ENCODE data around the gene RSRC1.
A peak's percentile ranks its signal among the peaks of the same experiment; 100 is the strongest.

RSRC1 gene

DNA sequence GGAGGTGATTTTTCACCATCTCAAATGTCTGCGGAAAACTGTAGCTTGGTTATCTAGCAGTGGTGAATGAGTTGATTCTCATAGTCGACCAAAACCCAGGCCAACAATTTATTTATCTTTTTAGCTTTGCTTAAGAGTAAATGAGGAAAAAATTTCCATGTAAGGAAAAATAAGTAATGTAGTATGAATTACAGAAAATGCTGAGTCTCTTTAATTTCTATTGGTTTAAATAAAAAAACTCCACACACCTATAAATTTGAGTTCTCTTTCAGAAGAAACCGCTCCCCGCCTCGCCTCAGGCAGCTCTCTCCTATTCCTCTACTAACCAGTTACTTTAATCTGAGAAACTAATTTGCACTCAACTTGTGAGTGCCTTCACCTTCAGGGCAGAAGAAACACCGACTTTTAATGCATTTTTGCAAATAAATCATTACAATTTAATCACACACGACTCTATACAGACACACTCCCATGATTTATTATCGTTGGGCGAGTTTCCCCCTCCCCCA is 540 bp upstream of the RSRC1 start:
- TF ChIP-seq YY1 (IDR thresholded peaks at IDR 0.05; ENCODE audit: low read depth) (no peak), TCF12 (IDR thresholded peaks at IDR 0.05; ENCODE audit: low read depth) (no peak), EP300 (IDR thresholded peaks at IDR 0.05; ENCODE audit: borderline replicate concordance) (no peak), NFIC (IDR thresholded peaks at IDR 0.05) (no peak), CREB1 (IDR thresholded peaks at IDR 0.05; ENCODE audit: low read depth) (no peak), TAF1 (IDR thresholded peaks at IDR 0.05; ENCODE audit: low read depth) (no peak), TEAD4 (IDR thresholded peaks at IDR 0.05) (no peak), RAD21 (IDR thresholded peaks at IDR 0.05; ENCODE audit: low read depth) (no peak)
- TF ChIP-seq, protein P1, sequence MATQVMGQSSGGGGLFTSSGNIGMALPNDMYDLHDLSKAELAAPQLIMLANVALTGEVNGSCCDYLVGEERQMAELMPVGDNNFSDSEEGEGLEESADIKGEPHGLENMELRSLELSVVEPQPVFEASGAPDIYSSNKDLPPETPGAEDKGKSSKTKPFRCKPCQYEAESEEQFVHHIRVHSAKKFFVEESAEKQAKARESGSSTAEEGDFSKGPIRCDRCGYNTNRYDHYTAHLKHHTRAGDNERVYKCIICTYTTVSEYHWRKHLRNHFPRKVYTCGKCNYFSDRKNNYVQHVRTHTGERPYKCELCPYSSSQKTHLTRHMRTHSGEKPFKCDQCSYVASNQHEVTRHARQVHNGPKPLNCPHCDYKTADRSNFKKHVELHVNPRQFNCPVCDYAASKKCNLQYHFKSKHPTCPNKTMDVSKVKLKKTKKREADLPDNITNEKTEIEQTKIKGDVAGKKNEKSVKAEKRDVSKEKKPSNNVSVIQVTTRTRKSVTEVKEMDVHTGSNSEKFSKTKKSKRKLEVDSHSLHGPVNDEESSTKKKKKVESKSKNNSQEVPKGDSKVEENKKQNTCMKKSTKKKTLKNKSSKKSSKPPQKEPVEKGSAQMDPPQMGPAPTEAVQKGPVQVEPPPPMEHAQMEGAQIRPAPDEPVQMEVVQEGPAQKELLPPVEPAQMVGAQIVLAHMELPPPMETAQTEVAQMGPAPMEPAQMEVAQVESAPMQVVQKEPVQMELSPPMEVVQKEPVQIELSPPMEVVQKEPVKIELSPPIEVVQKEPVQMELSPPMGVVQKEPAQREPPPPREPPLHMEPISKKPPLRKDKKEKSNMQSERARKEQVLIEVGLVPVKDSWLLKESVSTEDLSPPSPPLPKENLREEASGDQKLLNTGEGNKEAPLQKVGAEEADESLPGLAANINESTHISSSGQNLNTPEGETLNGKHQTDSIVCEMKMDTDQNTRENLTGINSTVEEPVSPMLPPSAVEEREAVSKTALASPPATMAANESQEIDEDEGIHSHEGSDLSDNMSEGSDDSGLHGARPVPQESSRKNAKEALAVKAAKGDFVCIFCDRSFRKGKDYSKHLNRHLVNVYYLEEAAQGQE (IDR thresholded peaks at IDR 0.05; ENCODE audit: low read depth) = no peak

DNA sequence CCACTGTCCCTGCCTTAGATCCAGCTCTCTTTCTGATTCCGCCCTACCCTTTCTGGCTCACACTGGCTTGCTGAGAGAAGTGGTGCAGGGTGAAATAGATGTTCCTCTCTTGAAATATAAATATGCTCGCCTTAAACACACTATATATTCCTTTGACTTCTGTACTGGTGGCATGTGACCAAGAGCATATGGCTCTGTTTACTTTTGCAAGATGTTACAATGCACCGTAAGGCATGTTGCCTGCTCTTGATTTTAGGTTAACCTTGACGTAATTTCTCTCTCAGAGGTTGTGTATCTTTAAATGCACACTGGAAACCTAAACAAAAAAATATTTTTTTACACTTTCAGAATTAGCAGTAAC is 749 bp downstream of the RSRC1 start:
- TF ChIP-seq NFIC (IDR thresholded peaks at IDR 0.05) (no peak), TAF1 (IDR thresholded peaks at IDR 0.05; ENCODE audit: low read depth) (no peak), YY1 (IDR thresholded peaks at IDR 0.05; ENCODE audit: low read depth) (no peak), CREB1 (IDR thresholded peaks at IDR 0.05; ENCODE audit: low read depth) (no peak)
- TF ChIP-seq, protein P1 (IDR thresholded peaks at IDR 0.05; ENCODE audit: low read depth) = 0 out of 2 replicates have a peak, but pooled peaks have one; percentile 2

DNA sequence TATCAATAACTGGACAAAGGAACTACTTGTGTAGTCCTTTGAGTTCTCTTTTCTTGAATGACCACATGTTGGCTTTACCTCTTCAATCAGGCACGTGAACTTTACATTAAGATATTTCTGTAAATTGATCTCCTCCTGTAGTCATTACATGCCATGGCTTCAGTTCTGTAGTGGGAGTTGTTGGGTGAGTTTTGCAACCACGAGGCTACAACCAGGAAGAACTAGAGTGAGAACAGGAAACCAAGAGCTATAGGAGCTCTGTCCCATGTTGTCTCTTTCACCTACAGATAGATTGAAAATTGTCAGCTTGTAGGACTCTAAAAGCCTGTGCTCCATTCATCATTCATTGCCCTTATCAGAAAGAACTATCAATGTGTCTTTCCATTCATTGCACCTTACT is 2.0 kb downstream of the RSRC1 start:
- TF ChIP-seq TEAD4 (IDR thresholded peaks at IDR 0.05) (no peak), EP300 (IDR thresholded peaks at IDR 0.05; ENCODE audit: borderline replicate concordance) (no peak), CEBPB (IDR thresholded peaks at IDR 0.05) (no peak), CREB1 (IDR thresholded peaks at IDR 0.05; ENCODE audit: low read depth) (no peak), FOXM1 (IDR thresholded peaks at IDR 0.05; ENCODE audit: borderline replicate concordance, low read depth) (no peak), TAF1 (IDR thresholded peaks at IDR 0.05; ENCODE audit: low read depth) (no peak), NFIC (IDR thresholded peaks at IDR 0.05) (no peak), EGR1 (IDR thresholded peaks at IDR 0.05) (no peak), ZBTB7A (IDR thresholded peaks at IDR 0.05; ENCODE audit: low read depth) (no peak), TCF12 (IDR thresholded peaks at IDR 0.05; ENCODE audit: low read depth) (no peak), RAD21 (IDR thresholded peaks at IDR 0.05; ENCODE audit: low read depth) (no peak), YY1 (IDR thresholded peaks at IDR 0.05; ENCODE audit: low read depth) (no peak)
- TF ChIP-seq, protein P2, sequence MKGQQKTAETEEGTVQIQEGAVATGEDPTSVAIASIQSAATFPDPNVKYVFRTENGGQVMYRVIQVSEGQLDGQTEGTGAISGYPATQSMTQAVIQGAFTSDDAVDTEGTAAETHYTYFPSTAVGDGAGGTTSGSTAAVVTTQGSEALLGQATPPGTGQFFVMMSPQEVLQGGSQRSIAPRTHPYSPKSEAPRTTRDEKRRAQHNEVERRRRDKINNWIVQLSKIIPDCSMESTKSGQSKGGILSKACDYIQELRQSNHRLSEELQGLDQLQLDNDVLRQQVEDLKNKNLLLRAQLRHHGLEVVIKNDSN (IDR thresholded peaks at IDR 0.05) = no peak
- TF ChIP-seq, protein P3, sequence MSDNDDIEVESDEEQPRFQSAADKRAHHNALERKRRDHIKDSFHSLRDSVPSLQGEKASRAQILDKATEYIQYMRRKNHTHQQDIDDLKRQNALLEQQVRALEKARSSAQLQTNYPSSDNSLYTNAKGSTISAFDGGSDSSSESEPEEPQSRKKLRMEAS (IDR thresholded peaks at IDR 0.05) = no peak
- TF ChIP-seq, protein P1 (IDR thresholded peaks at IDR 0.05; ENCODE audit: low read depth) = no peak

DNA sequence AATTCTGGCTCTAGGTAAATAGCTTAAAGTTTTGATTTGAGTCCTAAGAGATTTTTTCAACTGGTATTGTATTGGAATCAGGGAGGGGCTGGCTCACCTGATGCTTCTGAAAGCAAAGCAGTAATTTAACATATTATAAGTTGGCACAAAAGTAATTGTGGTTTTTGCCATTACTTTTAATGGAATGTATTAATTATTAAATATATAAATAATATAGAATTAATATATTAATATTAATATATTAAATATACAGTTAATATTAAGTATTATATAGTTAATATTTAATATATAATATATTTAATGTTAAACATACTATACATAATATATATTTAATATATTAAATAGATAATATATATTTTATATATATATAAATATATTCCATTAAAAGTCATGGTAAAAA is 10.4 kb downstream of the RSRC1 start:
- TF ChIP-seq EP300 (IDR thresholded peaks at IDR 0.05; ENCODE audit: borderline replicate concordance) = no peak
- no peak for TF ChIP-seq YY1 (IDR thresholded peaks at IDR 0.05; ENCODE audit: low read depth)
- TF ChIP-seq CEBPB (IDR thresholded peaks at IDR 0.05) = no peak
- no peak for TF ChIP-seq EGR1 (IDR thresholded peaks at IDR 0.05)
- TF ChIP-seq TAF1 (IDR thresholded peaks at IDR 0.05; ENCODE audit: low read depth) = no peak
- TF ChIP-seq NFIC (IDR thresholded peaks at IDR 0.05) = no peak
- TF ChIP-seq, protein P1 (IDR thresholded peaks at IDR 0.05; ENCODE audit: low read depth) = no peak
- TF ChIP-seq, protein P3 (IDR thresholded peaks at IDR 0.05) = no peak
- TF ChIP-seq, protein P2 (IDR thresholded peaks at IDR 0.05) = no peak
- no peak for TF ChIP-seq RAD21 (IDR thresholded peaks at IDR 0.05; ENCODE audit: low read depth)
- TF ChIP-seq FOXM1 (IDR thresholded peaks at IDR 0.05; ENCODE audit: borderline replicate concordance, low read depth) = no peak
- TF ChIP-seq TCF12 (IDR thresholded peaks at IDR 0.05; ENCODE audit: low read depth) = no peak
- TF ChIP-seq TEAD4 (IDR thresholded peaks at IDR 0.05) = no peak

Data from Ishikawa (cell line).